ENCODE data around the gene STAT5A.

- TF ChIP-seq EZH2 (IDR thresholded peaks at IDR 0.05; ENCODE audit: insufficient read depth, low read length) (no peak), CTCF (IDR thresholded peaks at IDR 0.05; ENCODE audit: insufficient read depth, low read depth, low read length) (no peak)
These were observed 18.1 kb upstream of the STAT5A start for GRCh38 chr17:42270170-42270535.

Measured in astrocyte (in vitro differentiated cells and primary cell).